Measurements from ENCODE around the gene UQCC3. TPM values are rescaled to one million over a fixed set of nuclear protein-coding genes. Genes with fewer than 3 reads are reported as not detected.

Gene UQCC3
- total RNA-seq, 6 donors from 2014 or later, result 5.0 to 12.6 (median 6.7) TPM

DNA sequence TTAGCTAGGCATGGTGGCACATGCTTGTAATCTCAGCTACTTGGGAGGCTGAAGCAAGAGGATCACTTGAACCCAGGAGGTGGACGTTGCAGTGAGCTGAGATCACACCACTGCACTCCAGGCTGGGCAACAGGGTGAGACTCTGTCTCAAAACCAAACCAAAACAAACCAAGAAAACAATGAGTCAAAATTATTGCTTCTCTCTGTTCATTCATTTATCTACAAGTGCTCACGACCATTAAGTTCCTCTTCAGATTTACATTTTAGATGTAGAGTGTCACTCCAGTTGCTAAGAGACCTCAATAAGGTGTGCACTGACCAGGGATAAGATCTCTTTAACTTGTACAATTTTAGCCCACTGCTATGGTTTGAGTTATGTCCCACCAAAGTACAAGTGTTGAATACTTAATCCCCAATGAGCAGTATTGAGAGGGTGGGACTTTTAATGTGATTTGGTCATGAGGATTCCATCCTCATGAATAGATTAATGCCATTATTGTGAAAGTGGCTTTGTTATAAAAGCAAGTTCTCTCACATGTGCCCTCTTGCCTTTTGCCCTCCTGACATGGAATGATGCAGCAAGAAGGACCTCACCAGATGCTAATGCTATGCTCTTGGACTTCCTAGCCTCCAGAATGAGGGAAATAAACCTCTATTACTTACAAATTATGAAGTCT lies 48.0 kb downstream of the UQCC3 start:
- no peak overlapping the region for H3K4me3 ChIP-seq
- 70 to 72% methylated on average over 2 of the region's 2 CpGs for WGBS, 2 donors
- peaks cover 90 to 100% (median 91%) of the 10 kb centered on the region in 4 donors for H3K36me3 ChIP-seq
- DNase-seq (no peak), ATAC-seq (ENCODE audit: low FRiP score in 2 of 2) (no peak)
- peaks cover 11 to 20% (median 16%) of the 10 kb centered on the region in 4 donors for H3K4me1 ChIP-seq
- TF ChIP-seq POLR2A (IDR thresholded peaks at IDR 0.05) (no peak), CTCF (IDR thresholded peaks at IDR 0.05) (no peak), POLR2AphosphoS5 (IDR thresholded peaks at IDR 0.05) (no peak), EP300 (IDR thresholded peaks at IDR 0.05) (no peak)
- H3K27ac ChIP-seq, result no peak overlapping the region
- H3K9me3 ChIP-seq, result no peaks in the 10 kb centered on the region
- no peaks in the 10 kb centered on the region for H3K27me3 ChIP-seq

DNA sequence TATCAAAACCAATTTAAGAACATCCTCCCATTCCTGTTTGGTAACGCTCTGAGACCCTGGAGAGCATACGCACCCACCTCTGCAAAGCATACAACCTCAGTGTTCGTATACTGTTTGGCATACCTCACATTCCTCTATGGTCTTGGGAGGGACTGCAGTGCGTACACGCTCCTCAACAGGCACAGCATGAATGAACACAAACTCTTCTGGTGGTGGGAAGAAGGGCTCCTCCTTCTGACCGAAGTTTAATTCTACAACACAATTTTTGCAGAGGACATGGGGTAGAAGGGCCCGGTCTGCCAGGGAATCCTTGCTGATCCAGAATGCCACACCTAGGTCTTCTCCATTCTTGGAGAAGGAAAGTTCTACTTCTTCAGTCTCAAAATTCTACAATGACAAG lies 50.5 kb downstream of the UQCC3 start:
- TF ChIP-seq EP300 (IDR thresholded peaks at IDR 0.05) (no peak), CTCF (IDR thresholded peaks at IDR 0.05) (no peak), POLR2AphosphoS5 (IDR thresholded peaks at IDR 0.05) (no peak), POLR2A (IDR thresholded peaks at IDR 0.05) (no peak)
- WGBS, 2 donors, result 73 to 77% methylated on average over 6 to 7 of the region's 7 CpGs

More for the DNA sequence above, 50.5 kb downstream of the UQCC3 start:
- no peaks in the 10 kb centered on the region for H3K9me3 ChIP-seq
- peaks cover 64 to 79% (median 66%) of the 10 kb centered on the region in 4 donors for H3K36me3 ChIP-seq
- DNase-seq (no peak), ATAC-seq (ENCODE audit: low FRiP score in 2 of 2) (no peak)
- no peak overlapping the region for H3K4me3 ChIP-seq
- H3K4me1 ChIP-seq, result peaks cover 26 to 32% (median 27%) of the 10 kb centered on the region in 4 donors
- peak overlapping the region in 1 of 4 donors; percentile 30 for H3K27ac ChIP-seq
- H3K27me3 ChIP-seq, result no peaks in the 10 kb centered on the region

Small RNA genes lying within 50 kb of the gene (small RNA-seq; reads per million reads assigned to genes)
- 0 reads per million in 4 donors for gene SNORA57

Other genes starting within 250 kb of the UQCC3 start
- 1,000 to 10,000 TPM in 2 of 6 donors, 100 to 1,000 TPM in 4; 583 to 1,153 (median 829) TPM for gene AHNAK, start 124.9 kb upstream of the UQCC3 start, total RNA-seq
- gene EEF1G, start 97.8 kb upstream of the UQCC3 start, total RNA-seq, result 100 to 1,000 TPM; 557 to 997 (median 889) TPM
- gene TUT1, start 80.2 kb upstream of the UQCC3 start, total RNA-seq, result 10 to 100 TPM in 3 of 6 donors, 1 to 10 TPM in 3; 5.3 to 25.4 (median 11.7) TPM
- gene MTA2, start 69.8 kb upstream of the UQCC3 start, total RNA-seq, result 10 to 100 TPM; 57.6 to 88.0 (median 69.8) TPM
- 100 to 1,000 TPM in 1 of 6 donors, 10 to 100 TPM in 5; 31.0 to 148 (median 71.0) TPM for gene EML3, start 58.9 kb upstream of the UQCC3 start, total RNA-seq
- 1 to 10 TPM; 3.1 to 9.2 (median 5.2) TPM for gene ROM1, start 58.4 kb upstream of the UQCC3 start, total RNA-seq
- 10 to 100 TPM; 21.3 to 43.9 (median 37.9) TPM for gene B3GAT3, start 49.7 kb upstream of the UQCC3 start, total RNA-seq
- gene GANAB, start 25.1 kb upstream of the UQCC3 start, total RNA-seq, result 100 to 1,000 TPM in 4 of 6 donors, 10 to 100 TPM in 2; 82.3 to 240 (median 138) TPM
- gene INTS5, start 18.4 kb upstream of the UQCC3 start, total RNA-seq, result 10 to 100 TPM in 5 of 6 donors, 1 to 10 TPM in 1; 9.5 to 31.5 (median 19.8) TPM
- 10 to 100 TPM; 16.8 to 42.0 (median 30.6) TPM for gene C11orf98, start 6.5 kb upstream of the UQCC3 start, total RNA-seq
- 10 to 100 TPM in 3 of 6 donors, 1 to 10 TPM in 3; 5.7 to 16.0 (median 10.0) TPM for gene CSKMT, start 6.4 kb upstream of the UQCC3 start, total RNA-seq
- 10 to 100 TPM in 1 of 6 donors, 1 to 10 TPM in 5; 3.6 to 19.9 (median 6.8) TPM for gene LBHD1, start 594 bp downstream of the UQCC3 start, total RNA-seq
- gene UBXN1, start 7.4 kb downstream of the UQCC3 start, total RNA-seq, result 100 to 1,000 TPM; 104 to 186 (median 128) TPM
- gene LRRN4CL, start 17.9 kb downstream of the UQCC3 start, total RNA-seq, result 1 to 10 TPM in 5 of 6 donors, under 1 TPM in 1; 0.61 to 6.4 (median 1.8) TPM
- gene BSCL2, start 35.8 kb downstream of the UQCC3 start, total RNA-seq, result 100 to 1,000 TPM in 2 of 6 donors, 10 to 100 TPM in 4; 75.5 to 198 (median 87.5) TPM
- not detected for gene GNG3, start 36.0 kb downstream of the UQCC3 start, total RNA-seq
- gene HNRNPUL2, start 55.8 kb downstream of the UQCC3 start, total RNA-seq, result 10 to 100 TPM; 23.9 to 76.5 (median 46.3) TPM
- gene TTC9C, start 56.8 kb downstream of the UQCC3 start, total RNA-seq, result 10 to 100 TPM; 18.9 to 31.5 (median 28.6) TPM
- gene ZBTB3, start 82.5 kb downstream of the UQCC3 start, total RNA-seq, result 10 to 100 TPM in 3 of 6 donors, 1 to 10 TPM in 3; 7.3 to 15.3 (median 11.7) TPM
- gene POLR2G, start 89.9 kb downstream of the UQCC3 start, total RNA-seq, result 10 to 100 TPM; 15.8 to 62.9 (median 38.8) TPM
- 10 to 100 TPM; 16.7 to 51.3 (median 27.0) TPM for gene TAF6L, start 99.7 kb downstream of the UQCC3 start, total RNA-seq
- gene TMEM179B, start 115.7 kb downstream of the UQCC3 start, total RNA-seq, result 10 to 100 TPM; 38.8 to 98.2 (median 56.2) TPM
- gene TMEM223, start 120.3 kb downstream of the UQCC3 start, total RNA-seq, result 10 to 100 TPM; 11.3 to 28.7 (median 15.4) TPM
- 100 to 1,000 TPM in 1 of 6 donors, 10 to 100 TPM in 5; 56.1 to 215 (median 81.2) TPM for gene NXF1, start 133.8 kb downstream of the UQCC3 start, total RNA-seq
- gene STX5, start 160.4 kb downstream of the UQCC3 start, total RNA-seq, result 10 to 100 TPM; 25.3 to 53.8 (median 44.9) TPM
- gene TEX54, start 161.2 kb downstream of the UQCC3 start, total RNA-seq, result not detected
- gene WDR74, start 167.9 kb downstream of the UQCC3 start, total RNA-seq, result 10 to 100 TPM; 31.5 to 56.6 (median 50.4) TPM
- 100 to 1,000 TPM; 120 to 236 (median 179) TPM for gene SLC3A2, start 209.2 kb downstream of the UQCC3 start, total RNA-seq
- 1 to 10 TPM in 4 of 6 donors, under 1 TPM in 1, not detected in 1; 0.59 to 7.3 (median 3.0) TPM for gene CHRM1, start 249.7 kb downstream of the UQCC3 start, total RNA-seq